Right ventricle myocardium superior (tissue), 1 donor: ENCODE measurements around the gene LMX1A. TPM values are rescaled to one million over a fixed set of nuclear protein-coding genes. Genes with fewer than 3 reads are reported as not detected.

ENCODE experiments used
- ATAC-seq: fragments of 200-7000 bp; cut with Tn5 transposase; one replicate; pipeline ENCODE4 v1.9.1; 2020; ENCODE audit warnings: mild to moderate bottlenecking; ENCODE audit not compliant: poor library complexity
- DNase-seq: peaks from one replicate; pipeline ENCODE4 v3.0.0-alpha.2; 2020
- intact Hi-C: fragments of 100-400 bp; cut with DNase I; formaldehyde crosslinking; loops from one replicate; pipeline ENCODE4 v1.11.2; 2022
- total RNA-seq: library from RNA; stranded (reverse); fragmentation: NEBNext Ultra II Directional; extraction: Animal tissue kit (Norgen Biotek cat#: 25700); gene quantifications from one replicate; pipeline ENCODE4 v1.2.1, GENCODE V29; 2021
- donor health status: DM: no; HTN: yes; CAD: no; lungs with severe emphysema.

The LMX1A gene
- total RNA-seq, 1 donor from 2014 or later: not detected

DNA sequence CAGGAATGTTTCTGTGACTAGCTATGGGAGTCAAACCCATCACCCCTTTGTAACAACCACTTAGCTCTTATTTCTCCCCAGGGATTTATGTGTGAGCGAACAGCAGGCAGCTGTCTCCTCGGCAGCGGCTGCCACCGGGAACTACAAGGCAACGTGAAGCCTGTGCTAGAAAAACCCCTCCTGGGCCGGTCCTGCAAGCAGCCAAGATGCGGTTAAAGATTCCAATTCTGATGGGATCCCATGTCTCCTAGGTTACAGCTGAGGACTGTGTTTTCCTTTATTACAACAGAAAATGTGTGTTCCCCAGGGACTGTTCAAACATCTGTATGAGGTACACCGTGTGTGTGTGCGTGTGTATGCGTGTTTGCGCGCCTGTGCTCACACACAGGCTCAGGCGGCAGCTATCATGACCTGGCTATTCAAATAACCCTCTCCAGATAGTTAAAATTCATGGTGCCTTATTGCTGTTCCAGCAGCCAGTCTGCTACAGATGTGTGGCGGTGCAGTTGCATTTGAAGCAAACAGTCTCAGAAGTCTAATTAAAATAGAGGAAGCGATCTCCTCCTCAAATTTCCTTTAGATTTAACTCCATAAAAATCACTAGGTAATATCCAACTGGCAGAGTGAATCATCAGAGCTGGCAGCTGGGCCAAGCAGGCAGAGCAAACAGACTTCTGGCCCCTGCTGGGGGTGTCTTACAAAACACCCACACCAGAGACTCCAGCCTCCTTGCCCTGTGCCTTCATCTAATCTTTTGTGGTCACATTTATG is 68.0 kb downstream of the LMX1A start:
- no peak for DNase-seq
- no peak for ATAC-seq
- intact Hi-C loops: loop anchor here (10.0 kb wide), 1 partner anchor 134 kb away; no protein-coding TSS in a partner anchor

DNA sequence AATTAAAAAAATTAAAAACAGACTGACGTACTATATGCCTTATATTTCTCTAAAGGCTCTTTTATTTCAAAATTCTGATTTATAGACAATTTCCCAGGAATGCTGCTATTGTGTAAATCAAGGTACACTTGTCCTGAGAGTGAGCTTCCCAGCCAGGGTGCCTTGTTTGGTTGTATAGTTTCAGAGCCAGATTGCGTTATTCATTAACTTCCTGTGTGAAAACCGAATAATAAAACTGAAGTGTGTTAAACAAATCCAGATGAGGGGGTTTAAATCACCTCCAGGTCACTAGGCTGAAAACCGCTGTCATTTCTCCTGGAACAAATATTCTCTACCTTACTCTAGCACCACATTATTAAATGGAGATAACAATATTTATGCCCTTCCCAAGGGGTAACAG is 68.7 kb downstream of the LMX1A start:
- no peak for DNase-seq
- no peak for ATAC-seq
- intact Hi-C loops: loop anchor here (10.0 kb wide), 1 partner anchor 133 kb away; no protein-coding TSS in a partner anchor

DNA sequence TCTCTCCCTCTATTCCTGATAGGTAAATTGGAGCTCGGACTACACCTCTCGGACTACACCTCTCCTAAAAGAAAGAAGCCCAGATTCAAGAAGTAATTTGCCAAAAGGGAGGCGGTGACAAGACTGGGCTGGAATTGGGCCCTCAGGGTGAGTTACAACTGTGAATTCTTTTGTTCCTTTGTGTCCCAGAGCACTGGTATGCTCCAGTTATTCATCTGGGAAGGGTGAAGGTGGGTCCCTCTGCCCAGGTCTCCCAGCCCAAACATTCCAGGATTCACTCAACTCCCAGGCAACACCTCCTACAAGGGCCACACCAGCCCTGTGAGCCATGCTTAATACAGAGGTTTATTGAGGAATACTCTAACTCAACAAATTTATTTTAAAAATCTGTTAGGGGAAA is 69.2 kb downstream of the LMX1A start:
- no peak for ATAC-seq

DNA sequence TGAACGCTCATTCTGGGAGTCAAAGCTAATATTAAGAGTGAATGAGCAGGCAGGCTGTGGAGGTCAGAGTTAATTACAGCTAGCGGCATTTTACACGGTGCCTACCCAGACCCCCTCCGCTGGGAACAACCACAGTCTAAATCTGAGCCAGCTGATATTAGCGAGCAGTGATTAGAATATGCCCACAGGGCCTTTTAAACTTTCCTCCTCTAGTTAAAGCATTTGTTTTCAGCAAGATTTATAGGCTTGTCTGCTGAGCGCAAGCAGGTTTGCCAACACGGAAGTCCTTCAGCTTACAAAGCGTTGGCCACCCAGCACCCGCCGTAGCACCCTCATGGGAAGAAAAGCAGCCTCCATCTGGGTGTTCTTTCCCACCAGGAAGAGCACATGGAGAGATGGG is 72.1 kb downstream of the LMX1A start:
- DNase-seq (no peak), ATAC-seq (no peak)
- intact Hi-C loops: loop anchor here (10.0 kb wide), 1 partner anchor 130 kb away; no protein-coding TSS in a partner anchor

More for the DNA sequence above, 69.2 kb downstream of the LMX1A start:
- DNase-seq: no peak
- intact Hi-C loops: loop anchor here (10.0 kb wide), 1 partner anchor 133 kb away; no protein-coding TSS in a partner anchor

DNA sequence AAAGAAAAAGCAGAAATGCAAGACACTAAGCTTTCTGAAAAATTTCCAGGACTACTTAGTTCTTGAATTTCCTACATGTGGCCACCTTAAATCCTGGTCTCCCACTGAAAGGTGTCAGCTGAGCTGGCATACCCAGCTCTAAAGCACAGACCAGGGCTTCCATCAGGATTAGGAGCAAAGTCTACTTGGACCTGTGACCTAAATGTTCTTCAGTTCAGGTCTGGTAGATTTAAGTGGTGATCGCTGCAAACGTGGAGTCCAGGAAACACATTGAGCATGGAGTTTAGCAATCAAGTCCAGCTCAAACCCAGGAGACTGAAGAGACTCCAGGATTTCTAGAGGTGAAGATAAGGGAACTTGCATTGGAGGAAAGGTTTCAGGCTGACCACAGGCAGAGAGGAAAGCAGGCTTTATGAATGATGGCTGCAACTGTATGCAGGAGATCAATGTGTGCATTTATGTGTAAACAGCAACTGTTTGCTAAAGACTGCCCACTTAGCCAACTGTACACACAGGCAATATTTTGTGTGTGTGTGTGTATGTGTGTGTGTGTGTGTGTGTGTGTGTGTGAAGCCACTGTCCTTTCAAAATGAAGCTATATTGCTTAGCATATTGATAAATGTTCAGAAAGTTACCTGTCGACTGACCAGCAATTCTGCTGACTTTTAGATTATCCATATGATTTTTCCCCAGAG is 75.2 kb downstream of the LMX1A start:
- ATAC-seq (no peak), DNase-seq (no peak)
- intact Hi-C loops: loop anchor here (10.0 kb wide), 1 partner anchor 127 kb away; no protein-coding TSS in a partner anchor

DNA sequence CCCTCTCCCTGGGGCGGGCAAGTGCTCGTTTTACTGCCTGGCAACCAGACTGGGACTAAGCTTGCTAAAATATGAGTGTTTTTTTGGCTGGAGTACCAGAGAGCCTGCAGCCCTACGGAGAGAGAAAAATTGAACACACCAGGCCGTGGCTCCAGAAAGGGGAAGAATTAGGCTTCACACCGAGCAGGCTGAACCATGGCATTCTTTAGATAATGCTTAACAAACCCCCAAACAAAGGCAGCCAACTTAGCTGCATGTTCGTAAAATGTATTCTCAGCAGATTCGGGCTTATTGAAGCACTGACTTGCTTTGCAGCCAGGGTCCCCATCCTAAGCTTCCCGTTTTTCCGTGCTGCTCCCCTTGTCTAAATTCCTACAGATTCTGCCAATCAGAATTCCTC is 76.6 kb downstream of the LMX1A start:
- intact Hi-C loops: loop anchor here (10.0 kb wide), 1 partner anchor 125 kb away; no protein-coding TSS in a partner anchor
- DNase-seq: no peak

DNA sequence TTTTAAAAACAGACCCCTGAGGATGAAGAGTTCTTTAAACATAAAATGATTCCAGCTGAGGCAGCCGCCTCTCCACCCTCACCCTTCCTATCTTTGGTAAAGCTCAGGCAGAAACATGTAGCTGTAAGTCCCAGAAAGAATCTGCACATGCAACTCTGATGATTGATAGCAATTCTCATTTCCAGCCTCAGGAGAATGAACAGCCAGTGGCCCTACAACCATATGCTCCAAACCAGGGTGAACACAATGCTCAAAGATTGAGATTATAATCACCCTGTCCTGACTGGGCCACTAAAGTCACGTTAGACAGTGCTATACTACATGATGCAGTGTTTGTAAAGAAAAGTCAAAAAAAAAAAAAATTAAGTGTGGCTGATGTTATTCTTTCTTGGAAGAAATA is 80.2 kb downstream of the LMX1A start:
- DNase-seq (no peak), ATAC-seq (no peak)
- intact Hi-C loops: no loop called here

More for the DNA sequence above, 76.6 kb downstream of the LMX1A start:
- no peak for ATAC-seq

DNA sequence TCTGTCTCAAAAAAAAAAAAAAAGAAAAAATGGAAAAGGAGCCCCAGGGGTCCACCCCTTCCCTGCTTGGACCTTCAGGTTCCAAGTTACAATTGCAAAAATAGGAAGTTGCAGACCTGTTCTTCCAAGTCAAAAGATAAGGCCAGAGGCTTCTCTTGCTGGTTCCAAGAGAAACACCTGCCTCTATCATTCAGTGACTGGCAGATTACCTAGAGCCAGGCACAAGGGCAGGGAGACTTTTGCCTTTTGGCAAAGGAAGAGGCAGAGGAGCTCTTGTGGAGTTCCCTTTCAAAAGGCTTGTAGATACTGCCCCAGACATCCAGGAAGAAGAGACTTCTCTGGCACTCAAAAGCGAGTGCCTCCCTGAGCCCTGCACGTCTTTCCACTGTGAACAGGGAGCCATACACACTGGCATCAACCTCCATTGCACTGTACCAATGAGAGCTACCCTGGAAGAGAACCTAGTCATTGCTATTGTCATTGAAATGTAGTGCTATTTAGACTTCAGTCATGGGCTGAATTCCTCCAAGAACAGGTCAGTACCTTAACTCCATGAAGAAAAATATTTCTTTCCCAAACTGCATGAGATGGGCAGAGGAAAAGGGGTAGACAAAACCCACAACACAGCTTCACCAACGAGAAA is 91.2 kb downstream of the LMX1A start:
- no peak for ATAC-seq
- intact Hi-C loops: no loop called here
- no peak for DNase-seq

DNA sequence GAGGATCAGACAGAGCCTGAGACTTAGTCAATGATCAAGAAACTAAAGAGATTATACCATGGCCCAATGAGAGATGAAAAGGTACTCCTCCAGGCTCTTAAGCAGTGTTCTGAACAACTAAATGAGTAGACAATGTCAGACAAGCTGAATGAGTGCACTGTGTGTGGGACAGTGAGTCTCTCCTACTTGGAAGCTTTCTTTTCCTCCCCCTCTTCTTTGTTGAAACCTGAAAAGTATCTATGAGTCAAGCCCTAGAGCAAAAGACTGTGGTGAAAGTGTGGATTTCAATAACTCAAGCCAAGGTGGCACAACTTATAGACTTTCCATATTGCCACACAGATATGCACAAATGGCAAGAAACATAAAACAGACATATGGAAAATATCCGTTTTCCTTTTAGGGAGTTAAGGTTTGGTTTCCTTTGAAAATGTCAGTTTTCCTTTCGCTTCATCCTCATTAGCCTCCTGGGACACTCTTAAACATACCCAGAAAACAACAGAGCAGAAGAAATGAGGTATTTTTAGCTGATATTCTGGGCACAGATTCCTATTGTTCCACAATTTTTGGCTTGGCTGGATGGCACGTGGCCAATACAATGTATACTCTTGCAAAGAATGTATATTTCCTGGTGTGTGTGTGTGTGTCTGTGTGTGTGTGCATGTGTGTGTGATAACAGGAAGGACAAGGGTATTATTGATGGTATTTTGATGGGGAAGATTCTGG is 96.6 kb downstream of the LMX1A start:
- ATAC-seq (no peak), DNase-seq (no peak)
- intact Hi-C loops: no loop called here

DNA sequence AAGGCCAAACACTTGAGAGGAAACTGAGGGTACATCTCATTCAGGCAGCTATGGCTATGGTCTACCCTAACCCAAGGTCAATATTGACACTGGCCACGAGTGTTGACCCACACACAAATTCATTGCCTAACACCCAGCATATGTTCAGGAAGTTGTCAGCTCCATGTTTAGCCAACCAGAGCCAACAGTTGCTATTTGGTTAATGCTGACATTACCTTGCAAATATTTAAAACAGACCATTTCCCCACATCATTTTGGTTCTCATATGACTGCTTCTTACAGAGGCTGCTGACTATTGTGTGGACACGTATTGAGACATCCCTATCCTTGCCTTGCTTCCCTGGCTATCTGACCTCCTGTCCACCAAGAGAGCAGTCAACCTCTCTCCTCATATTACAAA is 97.3 kb downstream of the LMX1A start:
- ATAC-seq (no peak), DNase-seq (no peak)
- intact Hi-C loops: no loop called here

DNA sequence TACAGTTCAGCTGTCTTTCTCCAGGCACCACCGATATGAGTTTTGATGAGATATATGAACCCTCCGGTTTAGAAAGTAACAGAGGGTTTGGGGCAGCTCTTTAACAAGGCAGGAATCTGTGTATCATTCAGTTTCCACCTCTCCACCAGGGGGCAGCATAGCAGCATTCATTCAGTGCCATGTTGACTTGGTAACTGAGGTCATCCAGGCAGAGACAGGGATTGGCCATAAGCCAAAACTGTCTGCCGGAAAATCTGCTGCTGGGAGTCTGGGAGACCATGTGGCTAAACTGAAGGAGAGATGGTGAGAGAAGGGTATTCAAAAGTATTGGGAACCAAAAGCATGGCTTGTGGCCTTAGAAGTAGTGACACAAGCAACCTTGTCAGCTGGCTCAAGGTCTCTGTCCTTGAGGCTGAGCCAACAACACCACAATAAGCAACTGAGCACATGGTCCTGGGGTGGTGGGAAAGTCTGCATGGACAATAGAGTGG is 98.5 kb downstream of the LMX1A start:
- ATAC-seq (peak; percentile 62), DNase-seq (peak; percentile 46)
- intact Hi-C loops: no loop called here

DNA sequence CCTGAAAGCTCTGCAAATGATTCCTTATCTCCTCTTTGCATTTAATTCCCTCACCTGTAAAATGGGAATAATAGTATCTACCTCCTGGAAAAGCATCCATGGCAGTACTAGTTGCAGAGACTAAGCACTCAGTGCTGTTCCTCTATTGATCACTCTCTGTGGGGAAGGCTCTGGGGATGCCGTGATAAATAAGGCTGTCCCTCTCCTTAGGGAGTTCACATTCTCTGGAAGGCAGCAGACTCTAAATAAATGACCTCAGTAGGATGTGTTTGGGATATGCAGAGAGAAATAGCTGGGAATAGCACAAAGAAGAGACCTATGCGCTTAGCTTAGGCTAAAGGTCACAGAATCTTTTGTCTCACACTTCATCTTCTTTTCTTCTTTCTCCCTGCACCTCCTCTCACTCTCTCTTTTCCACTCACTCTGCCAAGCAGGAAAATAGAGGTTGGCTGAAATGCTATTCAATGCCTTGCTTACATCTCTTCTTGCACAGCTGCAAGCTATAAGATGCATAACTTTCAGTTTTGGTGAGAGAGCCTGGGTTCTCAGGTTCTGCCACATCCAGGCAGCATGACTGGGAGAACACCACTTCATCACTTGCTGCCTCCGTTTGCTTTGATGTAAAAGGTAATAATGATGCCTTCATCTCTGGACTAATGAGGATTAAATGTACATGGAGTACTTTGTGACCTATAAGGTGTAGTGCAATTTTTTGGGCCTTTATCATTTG is 101.5 kb downstream of the LMX1A start:
- intact Hi-C loops: no loop called here
- no peak for ATAC-seq

DNA sequence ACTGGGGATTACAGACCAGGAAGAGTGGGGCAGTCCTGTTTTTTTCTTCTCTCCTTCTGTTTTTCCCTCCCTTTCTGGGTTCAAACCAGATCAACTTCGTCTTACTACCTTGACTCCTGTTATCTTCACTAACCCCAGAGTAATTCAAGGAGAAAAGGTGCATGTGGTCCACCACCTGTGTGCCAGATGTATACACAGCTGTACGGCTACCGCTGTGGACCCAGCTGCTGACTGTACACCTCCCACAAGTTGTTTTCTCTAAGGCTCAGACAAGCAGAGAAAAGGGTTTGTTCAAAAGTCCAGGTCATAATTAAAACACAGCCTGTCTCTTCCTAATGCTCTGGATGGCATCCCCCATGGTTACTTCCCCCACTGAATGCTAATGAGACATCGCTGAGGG is 102.1 kb downstream of the LMX1A start:
- DNase-seq: no peak
- no peak for ATAC-seq
- intact Hi-C loops: no loop called here

More for the DNA sequence above, 101.5 kb downstream of the LMX1A start:
- no peak for DNase-seq

DNA sequence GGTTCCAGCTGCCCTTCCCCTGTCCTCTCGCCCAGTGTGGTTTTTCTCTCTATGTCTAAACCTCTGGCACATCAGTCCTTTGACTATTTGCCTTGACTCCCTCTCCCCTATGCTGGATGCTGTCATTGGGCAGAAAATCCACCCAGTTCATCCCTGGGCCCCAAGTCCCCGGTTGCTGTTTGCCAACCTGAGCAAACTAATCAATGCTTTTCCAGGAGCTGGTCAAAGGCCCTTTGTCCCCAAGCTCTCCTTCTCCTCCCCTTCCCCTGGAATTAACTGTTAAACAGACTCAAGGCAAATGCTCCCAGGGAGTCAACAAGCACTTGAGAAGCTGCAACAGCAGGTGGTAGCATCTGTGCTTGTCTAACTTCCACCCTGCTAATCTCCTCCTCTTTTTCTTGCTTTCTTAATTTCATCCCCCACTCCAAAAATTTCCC is 102.7 kb downstream of the LMX1A start:
- DNase-seq (no peak), ATAC-seq (no peak)
- intact Hi-C loops: no loop called here

DNA sequence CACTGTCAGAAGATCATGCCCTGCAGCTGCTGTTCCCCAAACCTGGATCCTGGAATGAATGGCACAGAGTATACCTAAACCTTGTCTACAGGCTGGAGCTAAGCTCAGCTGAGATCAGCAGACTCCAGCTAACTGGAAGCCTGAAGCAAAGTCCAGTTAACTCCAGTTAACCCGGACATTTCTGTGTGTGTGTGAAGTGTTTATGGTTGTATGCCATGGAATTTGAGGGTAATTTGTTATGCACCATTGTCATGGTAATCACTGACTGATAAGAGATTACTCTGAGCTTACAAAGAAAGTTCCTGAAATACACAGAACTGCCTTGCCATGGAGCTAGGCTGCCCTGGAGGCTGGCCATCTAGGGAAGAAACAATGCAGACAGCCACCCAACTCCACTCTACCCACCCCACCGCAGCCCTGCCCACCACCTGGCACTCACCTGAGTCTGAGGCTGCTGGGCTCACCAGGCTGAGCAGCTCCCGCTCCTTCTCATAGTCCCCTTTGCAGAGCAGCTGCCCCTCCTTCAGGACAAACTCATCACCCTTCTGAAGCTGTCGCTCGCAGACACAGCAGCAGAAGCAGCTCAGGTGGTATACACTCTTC is 107.4 kb downstream of the LMX1A start:
- DNase-seq: no peak
- no peak for ATAC-seq
- intact Hi-C loops: no loop called here

DNA sequence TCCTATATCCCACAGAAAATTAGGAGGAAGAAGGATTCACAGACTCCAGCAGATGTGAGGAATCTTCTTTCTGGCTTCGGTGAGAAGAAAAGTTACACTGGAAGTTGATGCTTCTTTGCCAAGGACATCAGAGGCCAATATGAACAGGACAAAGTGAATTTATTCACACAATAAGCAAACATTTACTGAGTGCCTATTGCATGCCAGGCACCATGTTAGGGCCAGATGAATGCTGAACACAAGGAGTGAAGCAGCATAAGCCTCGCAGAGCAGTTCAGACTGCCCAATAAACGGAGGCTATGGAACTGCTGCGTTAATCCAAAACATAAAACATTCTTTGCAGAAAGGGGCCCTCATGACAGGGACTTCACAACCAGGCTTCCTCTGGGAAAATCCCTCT is 114.6 kb downstream of the LMX1A start:
- intact Hi-C loops: no loop called here
- ATAC-seq (no peak), DNase-seq (no peak)

DNA sequence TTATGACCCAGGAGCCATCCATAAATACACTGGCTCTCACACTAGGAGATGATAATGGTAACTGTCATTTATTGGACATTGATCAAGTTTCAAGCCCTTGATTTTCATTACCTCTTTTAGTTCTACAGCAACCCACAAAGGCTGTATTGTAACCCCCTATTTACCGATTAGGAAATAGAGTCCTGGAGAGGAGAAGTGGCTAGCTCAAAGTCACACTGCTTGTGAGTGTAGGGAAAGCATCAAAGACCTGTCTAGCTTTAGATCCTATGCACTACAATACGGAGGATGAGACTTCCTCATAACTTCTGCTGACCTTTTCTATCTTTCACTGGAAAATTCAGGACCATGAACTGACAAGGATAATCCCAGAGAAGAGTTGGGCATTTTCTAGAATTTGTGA is 115.2 kb downstream of the LMX1A start:
- intact Hi-C loops: no loop called here
- no peak for ATAC-seq

DNA sequence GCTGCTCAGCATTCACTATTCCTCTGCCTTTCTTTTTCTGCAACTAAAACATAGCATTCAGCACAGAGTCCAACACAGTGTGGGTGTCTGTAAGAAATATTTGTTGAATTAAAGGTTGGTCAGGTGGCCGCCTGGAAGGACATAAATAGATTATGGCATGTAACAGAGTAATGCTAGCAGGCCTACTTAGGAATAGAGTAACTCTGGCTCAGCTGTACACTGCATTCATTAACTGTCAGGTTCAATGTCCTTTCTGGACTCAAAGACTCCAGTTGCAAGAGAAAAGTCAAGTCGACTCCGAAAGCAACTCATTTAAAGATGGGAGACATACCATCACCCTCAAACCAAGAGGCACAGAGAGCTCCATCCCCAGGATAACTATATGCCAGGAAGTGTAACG is 116.0 kb downstream of the LMX1A start:
- DNase-seq (no peak), ATAC-seq (peak; percentile 81)
- intact Hi-C loops: no loop called here

More for the DNA sequence above, 115.2 kb downstream of the LMX1A start:
- DNase-seq: no peak
